GM18519 (cell line): ENCODE data around the gene RASSF4.

Experiments
- ATAC-seq: cut with Tn5 transposase; IDR thresholded peaks from one replicate; pipeline ENCODE4 v1.9.1; 2021; ENCODE audit warnings: mild to moderate bottlenecking, moderate library complexity; ENCODE audit not compliant: unreplicated experiment, low FRiP score

RASSF4 gene

DNA sequence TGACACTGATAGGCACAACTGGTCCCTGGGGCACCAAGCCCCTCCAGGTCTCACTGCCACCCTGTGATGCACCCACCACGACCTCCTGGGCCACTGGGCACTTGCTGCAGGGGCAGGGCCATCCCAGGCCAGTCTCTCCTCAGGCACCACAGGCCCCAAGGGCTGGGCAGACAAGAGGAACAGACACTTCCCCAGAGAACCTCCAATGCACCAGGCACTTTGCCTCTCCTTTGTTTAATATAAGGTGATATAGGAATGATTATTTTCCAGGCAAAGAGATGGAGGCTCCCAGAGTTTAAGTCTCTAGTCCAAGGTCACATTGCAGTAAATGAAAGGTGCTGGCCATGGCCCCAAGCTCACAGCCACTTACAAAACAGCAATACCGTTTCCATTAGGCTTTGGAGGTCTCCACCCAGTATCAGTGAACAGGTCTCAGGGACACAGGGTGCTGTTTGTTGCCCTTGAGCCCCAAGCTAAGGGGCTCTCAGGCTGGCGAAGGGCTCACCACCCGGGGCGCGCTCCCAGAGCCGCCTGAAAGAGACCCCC, 14.6 kb downstream of the RASSF4 start:
- ATAC-seq = no peak

DNA sequence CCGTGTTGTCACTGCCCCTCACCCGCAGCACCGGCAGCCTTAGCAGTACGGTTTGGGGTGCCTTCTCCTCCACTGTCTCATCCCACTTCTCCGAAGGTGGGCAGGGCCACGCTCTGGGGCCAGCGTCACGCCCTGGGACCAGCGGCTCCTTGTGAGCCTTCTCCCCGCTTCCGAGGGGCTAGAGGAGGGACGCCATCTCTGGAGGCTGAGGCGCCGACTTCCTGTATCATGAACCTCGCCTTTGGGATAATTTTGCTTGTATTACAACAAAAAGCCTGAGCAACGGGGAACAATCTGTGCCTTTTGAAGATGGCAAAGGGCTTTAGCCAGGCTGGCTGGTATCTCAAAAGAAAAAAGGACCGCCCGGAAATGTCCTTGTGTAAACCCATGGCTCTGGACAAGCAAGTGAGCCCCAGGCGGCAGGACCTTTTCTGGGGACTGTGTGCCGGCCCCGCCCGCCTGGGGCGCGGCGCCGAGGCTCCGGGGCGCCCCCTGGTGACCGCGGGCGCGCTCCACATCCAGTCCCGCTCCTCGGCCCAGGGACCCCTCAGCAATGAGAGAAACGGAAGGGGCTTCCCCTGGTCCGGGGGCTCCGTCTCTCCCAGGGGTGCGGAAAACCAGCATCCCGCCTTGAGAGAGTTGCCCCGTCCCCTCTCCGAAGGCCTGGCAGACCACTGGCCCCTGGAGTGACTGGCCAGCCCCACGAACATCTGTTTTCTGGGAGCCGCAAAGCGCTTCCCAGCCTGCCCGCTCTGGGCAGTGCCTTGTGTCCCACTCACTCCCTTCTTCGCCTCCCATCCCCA, 15.2 kb downstream of the RASSF4 start:
- peak; percentile 60 for ATAC-seq

DNA sequence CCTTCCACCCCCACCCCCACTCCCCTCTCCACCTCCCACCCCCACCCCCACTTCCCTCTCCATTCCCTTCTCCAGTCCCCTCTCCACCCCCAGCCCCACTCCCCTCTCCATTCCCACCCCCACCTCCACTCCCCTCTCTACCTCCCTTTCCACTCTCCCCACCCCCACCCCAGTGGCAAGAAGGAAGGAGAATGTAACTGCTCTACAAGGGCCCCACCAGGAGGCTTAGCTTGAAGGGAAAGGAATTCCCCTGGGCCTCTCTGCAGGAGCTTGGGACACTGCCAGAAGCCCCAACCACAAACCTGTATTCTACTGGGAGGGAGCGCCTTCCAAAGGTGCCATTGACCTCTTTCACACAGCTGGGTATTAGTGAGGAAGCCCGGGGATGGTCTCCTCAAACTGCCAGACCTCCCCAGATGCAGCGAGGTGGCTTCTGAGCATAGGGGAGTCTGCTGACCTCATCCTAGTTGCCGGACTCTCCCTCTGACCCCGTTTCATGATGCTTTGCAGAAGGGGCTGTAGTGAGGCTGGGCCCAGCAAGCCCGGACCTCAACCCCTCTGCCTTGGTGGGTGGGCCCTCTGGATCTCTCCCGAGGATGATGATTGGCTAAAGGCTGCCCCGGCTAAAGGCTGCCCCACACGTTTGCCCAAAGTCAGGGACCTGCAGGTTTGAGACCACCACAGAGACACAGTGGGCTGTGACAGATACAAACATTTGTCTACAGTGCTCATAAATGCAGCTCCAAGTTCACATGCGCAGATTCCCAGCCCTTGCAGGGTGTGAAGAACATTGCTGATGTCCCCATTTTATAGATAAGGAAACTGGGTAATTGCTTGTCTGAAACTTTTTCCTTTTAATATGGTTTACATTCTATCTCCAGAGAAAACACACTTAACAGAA, 16.1 kb downstream of the RASSF4 start:
- no peak for ATAC-seq

DNA sequence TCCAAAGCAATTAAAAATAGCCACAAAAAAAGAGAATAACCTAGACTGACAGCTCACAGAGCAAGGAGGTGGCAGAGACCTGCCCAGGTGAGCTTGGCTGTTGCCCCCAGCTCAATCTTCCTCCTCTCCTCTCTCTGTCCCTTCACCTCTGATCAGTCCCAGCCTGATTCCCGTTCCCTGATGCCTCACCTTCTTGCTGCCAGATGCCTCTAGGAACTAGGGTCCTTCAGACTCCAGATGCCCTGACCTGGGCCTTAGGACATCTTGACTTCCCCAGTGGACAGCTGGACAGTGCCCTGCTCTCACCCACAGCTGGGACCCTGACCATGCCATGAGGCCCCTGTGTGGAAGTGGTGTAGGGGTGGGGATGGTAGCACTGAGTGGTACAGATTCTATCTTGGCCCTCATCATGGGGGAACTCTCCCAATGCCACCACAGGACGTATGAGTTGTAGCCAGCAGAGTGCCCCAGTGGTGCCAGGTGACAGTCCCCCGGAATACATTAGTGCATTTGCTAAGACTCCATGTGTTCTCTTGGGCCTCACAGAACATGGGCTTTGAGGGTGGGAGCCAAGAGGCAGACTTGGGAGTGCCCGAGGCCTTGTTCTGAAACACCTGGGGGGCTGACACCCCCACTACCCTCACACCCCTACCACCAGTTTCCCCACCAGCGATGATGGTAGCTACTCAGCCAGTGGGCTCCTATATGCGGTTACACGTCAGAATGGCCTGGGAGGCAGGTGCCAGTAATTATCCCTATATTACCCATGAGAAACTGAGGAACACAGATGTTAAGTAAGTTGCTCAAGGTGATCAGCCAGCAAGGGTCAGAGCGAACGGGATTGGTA, 17.0 kb downstream of the RASSF4 start:
- ATAC-seq = no peak

DNA sequence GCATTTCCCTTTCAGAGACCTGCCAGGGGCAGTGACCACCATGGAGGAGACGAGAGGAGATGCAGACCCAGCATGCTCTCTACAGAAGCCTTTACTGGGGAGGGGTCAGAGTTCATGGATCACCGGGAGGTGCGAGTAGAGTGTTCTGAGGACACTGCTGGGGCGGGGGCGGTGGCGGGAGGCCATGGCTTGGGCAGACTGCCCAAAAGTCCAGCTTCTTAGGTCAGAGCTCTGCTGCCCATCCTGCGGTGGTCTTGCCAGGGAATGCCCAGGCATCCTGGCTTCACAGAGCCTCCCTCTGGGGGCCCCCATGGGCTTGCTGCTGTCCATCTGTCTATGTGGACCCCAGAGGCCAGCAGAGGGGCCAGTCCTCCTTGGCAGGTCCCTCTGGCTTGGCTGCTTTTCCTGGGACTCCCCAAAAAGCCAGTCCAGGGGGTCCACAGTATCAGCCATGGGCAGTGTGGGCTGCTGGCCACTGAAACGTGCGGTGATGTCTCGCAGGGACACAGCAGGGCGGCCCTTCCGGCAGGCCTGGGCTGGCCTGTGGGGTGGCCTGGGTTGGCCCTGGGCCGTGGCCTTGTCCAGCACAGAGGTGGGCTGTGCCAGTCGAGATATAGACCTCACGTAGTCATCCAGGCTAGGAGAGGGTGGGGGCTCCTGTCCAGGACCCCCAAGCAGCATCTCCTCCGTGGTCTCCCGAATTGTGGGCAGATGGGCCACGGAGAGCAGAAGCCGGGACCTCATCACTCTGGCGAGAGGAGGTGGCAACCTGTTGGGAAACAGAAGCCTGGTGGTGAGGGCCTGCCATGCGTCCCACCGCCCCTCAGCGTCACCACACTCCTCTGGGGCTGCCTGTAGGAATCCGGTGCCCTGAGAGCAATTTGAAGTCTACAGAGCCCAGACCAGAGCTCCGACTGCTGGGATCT, 17.9 kb downstream of the RASSF4 start:
- ATAC-seq = no peak

DNA sequence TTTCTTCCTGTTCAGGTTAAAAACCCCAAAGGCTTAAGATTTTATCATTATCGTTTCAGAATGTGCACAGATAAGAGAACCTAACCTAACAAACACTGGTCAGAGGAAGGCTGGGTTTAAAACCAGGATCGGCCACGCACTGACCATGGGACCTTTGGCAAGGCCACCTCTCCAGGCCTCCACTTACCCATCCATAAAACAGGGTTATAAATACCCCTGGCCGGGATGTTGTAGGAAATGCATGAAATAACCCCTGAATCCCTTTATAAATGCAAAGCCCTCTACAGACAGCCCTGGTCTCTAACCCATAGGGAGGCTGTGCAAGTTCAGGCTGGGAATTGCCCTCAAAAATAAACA, 18.6 kb downstream of the RASSF4 start:
- no peak for ATAC-seq

DNA sequence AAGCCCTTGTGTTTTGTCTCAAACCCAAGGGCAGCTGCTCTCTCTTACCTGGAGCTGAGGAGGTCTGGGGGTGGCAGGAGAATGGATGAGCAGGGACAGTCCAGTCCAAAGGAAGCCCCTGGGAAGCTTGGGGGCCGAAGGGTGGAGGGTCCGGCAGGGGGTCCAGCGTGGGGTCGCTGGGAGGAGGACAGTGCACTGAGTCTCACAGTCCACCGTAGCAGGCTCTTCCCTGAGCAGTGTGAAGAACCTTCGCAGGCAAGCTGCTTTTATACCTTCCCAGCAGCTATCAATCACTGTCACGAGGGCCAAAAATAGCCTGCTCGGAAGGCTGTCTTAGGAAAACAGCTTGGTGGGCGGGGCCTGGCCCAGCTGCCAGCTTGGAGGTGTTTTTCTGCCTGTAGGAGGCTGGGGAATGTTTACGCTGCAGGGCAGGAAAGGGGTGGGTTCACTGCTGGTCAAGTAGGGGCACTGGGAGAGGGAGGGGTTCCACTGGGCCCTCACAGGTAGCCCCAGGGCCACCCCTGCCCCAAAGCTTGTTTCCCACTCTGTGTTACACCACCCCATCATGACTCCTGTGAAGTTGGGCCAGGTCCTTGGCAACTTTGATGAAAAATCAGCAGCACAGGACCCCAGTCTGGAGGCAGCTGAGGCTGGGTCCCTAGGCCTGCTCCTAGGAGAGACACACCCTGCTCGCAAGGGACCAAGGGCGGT, 19.1 kb downstream of the RASSF4 start, which contains the start of gene DEPP1:
DEPP1 (minus strand) TSS at position 240 of the 711 bp plus-strand sequence. CDS start 779 bp downstream, outside the sequence.
- ATAC-seq = no peak

DNA sequence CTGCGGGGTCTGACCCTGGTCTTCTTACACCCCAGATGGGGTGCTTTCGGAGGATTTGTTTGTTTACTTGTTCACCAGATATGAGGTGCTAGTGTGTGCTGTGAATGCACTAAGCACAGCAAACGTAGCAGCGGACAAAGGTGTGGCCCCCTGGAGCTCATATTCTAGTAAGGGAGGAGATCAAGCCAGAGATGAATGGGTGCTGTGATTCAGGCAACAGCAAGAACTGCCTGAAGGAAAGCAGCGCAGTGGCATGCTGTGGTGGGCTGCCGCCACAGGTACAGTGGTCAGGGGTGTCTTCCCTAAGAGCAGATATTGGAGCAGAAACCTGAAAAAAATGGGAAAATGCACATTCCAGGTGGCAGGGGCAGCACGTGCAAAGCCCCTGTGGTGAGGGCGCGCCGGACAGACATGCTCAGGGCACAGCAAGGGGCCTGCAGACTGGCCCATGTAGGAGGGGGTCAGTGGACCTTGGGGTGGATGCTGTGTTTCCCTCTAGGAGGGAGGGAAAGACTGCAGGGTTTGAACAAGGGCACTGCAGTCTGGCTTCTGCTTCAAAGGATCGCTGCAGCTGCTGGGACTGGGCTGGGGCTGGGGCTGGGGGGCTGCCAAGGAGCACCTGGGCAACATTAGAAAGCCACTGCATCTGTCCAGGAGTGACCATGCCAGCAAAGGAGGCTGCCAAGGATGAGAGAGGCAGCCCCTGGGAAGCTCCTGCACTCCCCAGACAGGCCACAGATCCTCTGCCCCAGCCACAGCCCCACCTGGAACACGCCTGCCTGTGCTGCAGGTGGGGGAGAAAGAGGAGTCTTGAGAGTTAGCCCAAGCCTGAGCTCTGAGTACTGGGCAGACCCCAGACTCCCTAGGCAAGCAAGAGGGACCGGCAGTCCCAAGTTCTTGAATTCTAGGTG, 19.9 kb downstream of the RASSF4 start:
- no peak for ATAC-seq

DNA sequence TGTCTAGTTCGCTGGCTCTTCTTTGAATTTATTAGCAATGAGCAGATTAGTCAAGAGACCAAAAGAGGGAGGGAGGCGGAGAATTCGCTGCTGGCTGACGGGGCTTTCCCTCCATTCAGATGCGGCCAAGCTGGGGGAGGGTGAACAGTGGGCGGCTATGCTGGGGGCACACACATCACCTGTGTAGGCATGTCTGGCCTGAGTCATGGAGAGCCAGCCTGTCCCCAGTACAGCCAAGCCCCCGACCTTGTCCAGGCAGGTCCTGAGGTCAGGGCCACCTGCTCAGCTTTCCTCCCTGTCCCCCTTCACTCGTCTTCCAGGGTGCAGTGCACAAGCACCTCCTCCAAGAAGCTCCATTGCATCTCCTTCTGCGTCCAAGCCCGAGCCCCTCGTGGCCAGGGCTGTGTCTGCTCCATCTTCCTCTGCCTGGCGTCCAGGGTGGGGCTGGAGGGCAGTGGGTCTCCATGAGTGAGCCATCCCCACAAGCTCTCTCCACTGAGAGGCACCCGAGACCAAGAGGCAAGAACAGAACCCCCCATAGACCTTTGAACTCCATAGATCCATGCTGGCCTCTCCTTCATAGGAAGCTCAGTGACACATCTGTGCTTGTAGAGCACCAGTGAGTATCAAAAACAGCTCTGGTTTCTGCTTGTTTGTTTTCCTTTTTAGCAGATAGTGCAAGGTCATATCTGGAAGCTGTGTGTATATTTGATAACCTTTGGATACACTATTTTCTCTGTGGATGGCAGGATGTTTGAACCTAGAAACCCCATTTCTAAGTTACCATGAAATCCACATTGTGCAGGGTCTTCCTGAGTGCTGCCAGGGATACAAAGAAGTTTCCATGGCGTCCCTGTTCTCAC, 20.9 kb downstream of the RASSF4 start:
- ATAC-seq = no peak

DNA sequence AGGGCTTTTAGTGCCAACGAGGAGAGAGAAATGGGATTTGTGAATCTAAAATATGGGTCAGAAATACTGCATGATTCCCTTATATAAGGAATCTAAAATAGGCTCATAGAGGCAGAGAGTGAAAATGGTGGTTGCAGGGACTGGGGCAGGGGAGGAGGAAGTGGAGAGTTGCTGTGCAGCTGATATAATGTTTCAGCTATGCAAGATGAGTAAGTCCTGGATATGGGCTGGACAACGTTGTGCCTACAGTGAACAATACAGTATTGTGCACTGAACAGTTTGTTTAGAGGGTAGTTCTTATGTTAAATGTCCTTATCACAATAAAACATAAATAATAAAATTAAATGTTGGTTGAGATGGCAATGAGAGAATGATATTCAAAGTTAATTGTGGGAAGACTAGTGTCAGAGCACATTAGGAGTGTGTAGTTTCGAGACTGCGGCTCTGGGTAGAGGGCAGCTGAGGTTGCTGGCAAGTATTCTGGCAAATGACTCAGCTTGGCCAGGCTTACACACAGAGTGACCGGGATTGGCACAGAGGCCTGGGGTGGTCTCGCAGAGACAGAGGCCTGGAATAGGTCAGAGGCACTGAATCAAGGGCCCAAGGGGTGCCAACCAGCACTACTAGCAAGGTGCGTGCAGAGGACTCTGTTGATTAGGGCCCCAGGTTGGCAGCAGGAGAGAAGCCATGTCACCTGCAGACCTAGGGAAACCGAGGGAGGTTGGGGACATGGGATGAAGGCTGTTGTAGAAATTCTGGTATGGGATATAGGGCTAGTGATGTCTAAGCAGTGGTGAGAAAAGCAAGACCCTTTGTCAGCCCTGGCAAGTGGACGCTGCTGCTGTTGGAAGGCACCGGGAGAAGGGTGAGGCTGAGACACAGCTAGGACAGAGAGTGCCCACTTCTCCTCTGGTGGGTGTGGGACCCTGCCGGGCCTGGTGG, 21.8 kb downstream of the RASSF4 start:
- peak; percentile 57 for ATAC-seq

DNA sequence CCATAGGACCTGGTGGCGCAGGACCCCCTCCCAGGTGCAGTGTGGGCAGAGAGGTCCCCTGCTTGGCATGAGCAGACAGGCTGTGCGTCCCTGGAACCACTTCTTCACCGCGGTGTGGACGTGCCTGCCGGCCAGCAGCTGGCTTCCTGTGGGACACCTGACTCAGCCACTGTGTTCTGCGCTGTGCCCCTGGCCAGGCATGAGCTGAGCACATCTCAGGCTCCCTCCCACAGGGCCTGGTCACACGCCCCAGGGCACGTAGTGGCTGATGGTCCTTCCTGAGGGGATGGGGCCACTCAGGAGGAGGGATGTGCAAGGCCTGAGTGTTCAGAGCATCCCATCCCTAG, 22.5 kb downstream of the RASSF4 start:
- no peak for ATAC-seq

DNA sequence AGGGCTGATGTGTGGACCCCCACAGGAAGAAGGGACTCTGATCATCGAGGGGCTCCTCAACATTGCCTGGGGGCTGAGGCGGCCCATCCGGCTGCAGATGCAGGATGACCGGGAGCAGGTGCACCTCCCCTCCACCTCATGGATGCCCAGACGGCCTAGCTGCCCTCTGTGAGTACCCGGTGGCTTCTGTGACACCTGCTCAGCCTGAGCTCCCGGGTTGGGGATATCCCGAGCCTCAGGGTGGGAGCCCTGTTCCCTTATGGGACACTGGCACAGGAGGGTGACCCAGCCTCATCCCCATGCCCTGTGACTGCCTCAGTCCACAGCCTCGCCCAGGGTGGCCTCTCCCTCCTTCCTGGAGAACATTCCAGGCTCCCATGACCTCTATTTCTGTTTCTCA, 22.9 kb downstream of the RASSF4 start:
- no peak for ATAC-seq

DNA sequence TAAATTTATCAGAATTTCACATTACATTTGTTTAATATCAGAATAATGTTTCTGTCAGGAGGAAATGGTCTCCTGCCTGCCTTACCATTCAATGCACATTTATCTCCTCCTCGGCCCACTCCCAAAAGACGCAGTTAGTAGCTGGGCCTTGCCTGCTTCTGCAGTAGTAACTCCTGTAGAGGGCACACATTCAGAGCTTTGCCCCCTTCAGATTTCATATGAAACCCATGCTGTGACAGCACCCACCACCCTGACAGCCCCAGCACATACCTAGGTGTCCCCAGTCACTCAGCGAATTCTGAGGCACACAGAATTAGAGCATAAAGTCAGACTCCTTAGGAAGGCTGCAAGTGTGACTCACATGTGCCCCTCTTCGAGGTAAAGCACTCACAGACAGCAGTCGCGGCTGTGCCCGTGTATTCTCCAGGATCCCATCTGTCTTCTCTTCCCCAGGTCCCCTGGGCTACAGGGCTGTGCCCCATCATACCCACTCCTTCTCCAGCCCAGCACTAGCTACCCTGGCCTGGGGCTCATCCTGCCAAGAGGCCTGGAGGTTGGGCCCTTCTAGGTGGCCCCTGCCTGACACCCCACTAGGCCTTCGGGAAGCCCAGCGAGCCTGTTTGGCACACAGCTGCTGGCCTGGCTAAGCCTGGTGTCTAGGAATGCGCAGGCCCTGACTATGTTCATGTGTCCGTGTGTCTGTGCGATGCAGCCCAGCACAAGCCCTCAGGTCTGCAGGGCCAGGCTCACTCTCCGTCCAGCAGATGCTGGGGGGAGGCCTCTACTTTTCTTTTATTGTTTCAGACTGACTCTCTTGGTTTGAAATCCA, 23.7 kb downstream of the RASSF4 start:
- no peak for ATAC-seq

DNA sequence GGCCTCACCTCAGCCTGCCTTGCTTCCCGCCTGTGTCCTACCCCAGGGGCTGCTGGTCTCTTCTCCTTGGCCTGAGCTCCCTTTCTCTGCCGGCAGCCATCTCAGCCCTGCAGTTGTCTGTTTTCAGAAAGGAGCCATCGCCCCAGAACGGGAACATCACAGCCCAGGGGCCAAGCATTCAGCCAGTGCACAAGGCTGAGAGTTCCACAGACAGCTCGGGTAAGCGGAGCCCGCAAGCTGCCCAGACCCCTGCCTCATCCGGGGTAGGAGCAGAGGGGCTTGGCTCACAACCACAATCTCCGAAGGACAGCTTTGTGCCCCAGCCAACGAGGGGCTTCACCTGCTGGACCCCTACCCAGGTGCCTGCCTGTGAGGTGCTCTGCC, 24.3 kb downstream of the RASSF4 start:
- ATAC-seq = no peak

DNA sequence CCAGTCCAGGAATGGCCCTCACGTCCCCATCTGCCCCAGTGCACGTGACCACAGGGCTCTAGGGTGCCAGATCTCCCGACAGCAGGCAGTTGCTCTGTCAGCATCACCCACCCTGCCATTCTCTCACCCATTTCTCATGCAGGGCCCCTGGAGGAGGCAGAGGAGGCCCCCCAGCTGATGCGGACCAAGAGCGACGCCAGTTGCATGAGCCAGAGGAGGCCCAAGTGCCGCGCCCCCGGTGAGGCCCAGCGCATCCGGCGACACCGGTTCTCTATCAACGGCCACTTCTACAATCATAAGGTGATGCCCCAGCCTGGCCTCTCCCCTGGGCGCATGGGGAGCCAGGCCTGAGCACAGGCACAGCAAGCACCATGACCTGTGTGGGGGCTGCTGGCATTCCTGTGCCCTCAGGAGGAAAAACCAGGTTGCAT, 25.1 kb downstream of the RASSF4 start:
- no peak for ATAC-seq
